ENCODE results near the gene PXMP4.
A peak's percentile ranks its signal among the peaks of the same experiment; 100 is the strongest.

The PXMP4 gene

GRCh38 chr20:33674294-33675135 lies 45.6 kb downstream of the PXMP4 start, which contains the start of gene NECAB3:
Gene NECAB3, minus strand, starts transcription at chr20:33674428. Its CDS starts 76 bp downstream, at chr20:33674352.
- Histone ChIP-seq H3K4me3 (ENCODE audit: low read depth, low read length) (peak within 1 kb of the TSS; percentile 61), H3K36me3 (ENCODE audit: control insufficient read depth in 2 of 2, insufficient read depth in 1 of 2, low read length in 2 of 2) (peaks cover 13 to 67% of the 10 kb centered on the region in 2 experiments; a peak in 2 of 3 replicates), H3K9me3 (ENCODE audit: control insufficient read depth, insufficient read depth, low read depth, low read length) (no peaks in the 10 kb centered on the region), H3K4me1 (ENCODE audit: control insufficient read depth, insufficient read depth, low read length) (peaks cover under 1% of the 10 kb centered on the region; the same call in 1 of the 2 replicates), H3K27ac (ENCODE audit: extremely low read depth, low read depth, low read length) (peak within 1 kb of the TSS; percentile 46)
- CTCF ChIA-PET: no interaction called here
- POLR2A ChIA-PET: interaction anchor here (0.9 to 2.5 kb wide), 3 partner anchors 8 to 11 kb away, joined by 3 to 11 read pairs (median 9); partner anchors contain the start of gene ACTL10
- TF ChIP-seq ZNF404 (tag by site-specific recombination; IDR thresholded peaks at IDR 0.05): no peak
- no peak for TF ChIP-seq SETDB1 (IDR thresholded peaks at IDR 0.05; ENCODE audit: insufficient read length, low read length)
- TF ChIP-seq ZNF398 (tag by site-specific recombination; IDR thresholded peaks at IDR 0.05): peak; percentile 7; the same call in 1 of the 2 replicates
- no peak for TF ChIP-seq ZNF184 (tag by site-specific recombination; IDR thresholded peaks at IDR 0.05)
- TF ChIP-seq, protein P1, sequence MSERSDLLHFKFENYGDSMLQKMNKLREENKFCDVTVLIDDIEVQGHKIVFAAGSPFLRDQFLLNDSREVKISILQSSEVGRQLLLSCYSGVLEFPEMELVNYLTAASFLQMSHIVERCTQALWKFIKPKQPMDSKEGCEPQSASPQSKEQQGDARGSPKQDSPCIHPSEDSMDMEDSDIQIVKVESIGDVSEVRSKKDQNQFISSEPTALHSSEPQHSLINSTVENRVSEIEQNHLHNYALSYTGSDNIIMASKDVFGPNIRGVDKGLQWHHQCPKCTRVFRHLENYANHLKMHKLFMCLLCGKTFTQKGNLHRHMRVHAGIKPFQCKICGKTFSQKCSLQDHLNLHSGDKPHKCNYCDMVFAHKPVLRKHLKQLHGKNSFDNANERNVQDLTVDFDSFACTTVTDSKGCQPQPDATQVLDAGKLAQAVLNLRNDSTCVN (tag by site-specific recombination; optimal IDR thresholded peaks at IDR 0.05): peak; percentile 77
- TF ChIP-seq ZSCAN30 (tag by site-specific recombination; IDR thresholded peaks at IDR 0.05): no peak; the same call in 1 of the 2 replicates
- TF ChIP-seq ZNF366 (tag by site-specific recombination; conservative IDR thresholded peaks at IDR 0.05): peak; percentile 86
- no peak for TF ChIP-seq EGR2 (tag by site-specific recombination; IDR thresholded peaks at IDR 0.05; ENCODE audit: low read depth)
- no peak for TF ChIP-seq ZNF394 (tag by site-specific recombination; IDR thresholded peaks at IDR 0.05; ENCODE audit: borderline replicate concordance)
- peak; percentile 89 for TF ChIP-seq ZNF76 (tag by site-specific recombination; IDR thresholded peaks at IDR 0.05; ENCODE audit: borderline replicate concordance, low read depth)
- peak; percentile 73; the same call in 1 of the 2 replicates for TF ChIP-seq KLF10 (tag by site-specific recombination; IDR thresholded peaks at IDR 0.05)
- no peak for TF ChIP-seq ZNF23 (tag by site-specific recombination; IDR thresholded peaks at IDR 0.05; ENCODE audit: borderline replicate concordance)
- 0 out of 2 replicates have a peak, but pooled peaks have one; percentile 62 for TF ChIP-seq ZNF2 (tag by site-specific recombination; IDR thresholded peaks at IDR 0.05)
- no peak for TF ChIP-seq BCL11B (tag by site-specific recombination; IDR thresholded peaks at IDR 0.05; ENCODE audit: low read depth)
- TF ChIP-seq KLF1 (tag by site-specific recombination; IDR thresholded peaks at IDR 0.05): 0 out of 2 replicates have a peak, but pooled peaks have one; percentile 8
- TF ChIP-seq, protein P2, sequence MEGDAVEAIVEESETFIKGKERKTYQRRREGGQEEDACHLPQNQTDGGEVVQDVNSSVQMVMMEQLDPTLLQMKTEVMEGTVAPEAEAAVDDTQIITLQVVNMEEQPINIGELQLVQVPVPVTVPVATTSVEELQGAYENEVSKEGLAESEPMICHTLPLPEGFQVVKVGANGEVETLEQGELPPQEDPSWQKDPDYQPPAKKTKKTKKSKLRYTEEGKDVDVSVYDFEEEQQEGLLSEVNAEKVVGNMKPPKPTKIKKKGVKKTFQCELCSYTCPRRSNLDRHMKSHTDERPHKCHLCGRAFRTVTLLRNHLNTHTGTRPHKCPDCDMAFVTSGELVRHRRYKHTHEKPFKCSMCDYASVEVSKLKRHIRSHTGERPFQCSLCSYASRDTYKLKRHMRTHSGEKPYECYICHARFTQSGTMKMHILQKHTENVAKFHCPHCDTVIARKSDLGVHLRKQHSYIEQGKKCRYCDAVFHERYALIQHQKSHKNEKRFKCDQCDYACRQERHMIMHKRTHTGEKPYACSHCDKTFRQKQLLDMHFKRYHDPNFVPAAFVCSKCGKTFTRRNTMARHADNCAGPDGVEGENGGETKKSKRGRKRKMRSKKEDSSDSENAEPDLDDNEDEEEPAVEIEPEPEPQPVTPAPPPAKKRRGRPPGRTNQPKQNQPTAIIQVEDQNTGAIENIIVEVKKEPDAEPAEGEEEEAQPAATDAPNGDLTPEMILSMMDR (tag by site-specific recombination; IDR thresholded peaks at IDR 0.05): no peak
- TF ChIP-seq TCF7L2 (IDR thresholded peaks at IDR 0.05; ENCODE audit: borderline replicate concordance, low read depth, low read length): no peak
- 0 out of 2 replicates have a peak, but pooled peaks have one; percentile 53 for TF ChIP-seq KLF17 (tag by site-specific recombination; IDR thresholded peaks at IDR 0.05)
- no peak for TF ChIP-seq ZNF311 (tag by site-specific recombination; IDR thresholded peaks at IDR 0.05; ENCODE audit: borderline replicate concordance)
- TF ChIP-seq ZNF16 (tag by site-specific recombination; IDR thresholded peaks at IDR 0.05; ENCODE audit: low read depth): no peak
- TF ChIP-seq ZNF561 (tag by site-specific recombination; IDR thresholded peaks at IDR 0.05; ENCODE audit: borderline replicate concordance): peak; percentile 68; the same call in 1 of the 2 replicates
- TF ChIP-seq, protein P3, sequence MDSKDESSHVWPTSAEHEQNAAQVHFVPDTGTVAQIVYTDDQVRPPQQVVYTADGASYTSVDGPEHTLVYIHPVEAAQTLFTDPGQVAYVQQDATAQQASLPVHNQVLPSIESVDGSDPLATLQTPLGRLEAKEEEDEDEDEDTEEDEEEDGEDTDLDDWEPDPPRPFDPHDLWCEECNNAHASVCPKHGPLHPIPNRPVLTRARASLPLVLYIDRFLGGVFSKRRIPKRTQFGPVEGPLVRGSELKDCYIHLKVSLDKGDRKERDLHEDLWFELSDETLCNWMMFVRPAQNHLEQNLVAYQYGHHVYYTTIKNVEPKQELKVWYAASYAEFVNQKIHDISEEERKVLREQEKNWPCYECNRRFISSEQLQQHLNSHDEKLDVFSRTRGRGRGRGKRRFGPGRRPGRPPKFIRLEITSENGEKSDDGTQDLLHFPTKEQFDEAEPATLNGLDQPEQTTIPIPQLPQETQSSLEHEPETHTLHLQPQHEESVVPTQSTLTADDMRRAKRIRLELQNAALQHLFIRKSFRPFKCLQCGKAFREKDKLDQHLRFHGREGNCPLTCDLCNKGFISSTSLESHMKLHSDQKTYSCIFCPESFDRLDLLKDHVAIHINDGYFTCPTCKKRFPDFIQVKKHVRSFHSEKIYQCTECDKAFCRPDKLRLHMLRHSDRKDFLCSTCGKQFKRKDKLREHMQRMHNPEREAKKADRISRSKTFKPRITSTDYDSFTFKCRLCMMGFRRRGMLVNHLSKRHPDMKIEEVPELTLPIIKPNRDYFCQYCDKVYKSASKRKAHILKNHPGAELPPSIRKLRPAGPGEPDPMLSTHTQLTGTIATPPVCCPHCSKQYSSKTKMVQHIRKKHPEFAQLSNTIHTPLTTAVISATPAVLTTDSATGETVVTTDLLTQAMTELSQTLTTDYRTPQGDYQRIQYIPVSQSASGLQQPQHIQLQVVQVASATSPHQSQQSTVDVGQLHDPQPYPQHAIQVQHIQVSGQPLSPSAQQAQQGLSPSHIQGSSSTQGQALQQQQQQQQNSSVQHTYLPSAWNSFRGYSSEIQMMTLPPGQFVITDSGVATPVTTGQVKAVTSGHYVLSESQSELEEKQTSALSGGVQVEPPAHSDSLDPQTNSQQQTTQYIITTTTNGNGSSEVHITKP (tag by site-specific recombination; IDR thresholded peaks at IDR 0.05): peak; percentile 89
- TF ChIP-seq ZBTB7A (tag by site-specific recombination; IDR thresholded peaks at IDR 0.05; ENCODE audit: low read depth): no peak
- peak; percentile 35; the same call in 1 of the 2 replicates for TF ChIP-seq ZNF610 (tag by site-specific recombination; IDR thresholded peaks at IDR 0.05; ENCODE audit: borderline replicate concordance)
- TF ChIP-seq ZNF18 (tag by site-specific recombination; IDR thresholded peaks at IDR 0.05): no peak

Data from HEK293 (cell line).